Keratinocyte (primary cell): ENCODE results near the gene EIF3L. TPM values are rescaled to one million over a fixed set of nuclear protein-coding genes. Genes with fewer than 3 reads are reported as not detected.

Experiments
- DNase-seq: peaks from one replicate; pipeline ENCODE4 v3.0.0-alpha.2; 2011; ENCODE audit warnings: low read depth, missing footprints, low spot score
- FAIRE-seq: peaks from 2 replicates; lab custom pipeline; 2011; peaks lifted over from hg19 to GRCh38; lab: Jason Lieb, UNC
- H2AFZ ChIP-seq: 2 replicates; pipeline ENCODE4 v1.6.0; 2012; ENCODE audit warnings: low read length, control low read depth, inconsistent platforms; ENCODE audit not compliant: control insufficient read depth
- H3K27ac ChIP-seq: 2 replicates; pipeline ENCODE4 v1.5.1; 2011; ENCODE audit warnings: low read length; ENCODE audit not compliant: control insufficient read depth, insufficient read depth
- H3K27me3 ChIP-seq: 3 replicates; pipeline ENCODE4 v1.6.0; 2011; ENCODE audit warnings: low read length; ENCODE audit not compliant: control insufficient read depth, insufficient read depth; ENCODE audit errors: extremely low read depth
- H3K36me3 ChIP-seq, 2 experiments: 2 replicates in 1 of 2; 3 replicates in 1 of 2; pipeline ENCODE4 v1.5.1; 2011; ENCODE audit warnings: low read length in 2 of 2, mild to moderate bottlenecking in 1 of 2; ENCODE audit not compliant: control insufficient read depth in 2 of 2, insufficient read depth in 2 of 2; ENCODE audit errors: extremely low read depth in 1 of 2
- H3K4me1 ChIP-seq: 3 replicates; pipeline ENCODE4 v1.5.1; 2011; ENCODE audit warnings: low read length; ENCODE audit not compliant: control insufficient read depth, insufficient read depth; ENCODE audit errors: extremely low read depth
- H3K4me2 ChIP-seq: 3 replicates; pipeline ENCODE4 v1.6.0; 2011; ENCODE audit warnings: low read depth, low read length; ENCODE audit not compliant: control insufficient read depth, insufficient read depth; ENCODE audit errors: extremely low read depth
- H3K4me3 ChIP-seq, 3 experiments: fragments of 200-600 bp in 1 of 3; sonication (generic) in 1 of 3; 2 replicates in 2 of 3; 3 replicates in 1 of 3; pipeline ENCODE4 v1.5.1; 2011 to 2016; ENCODE audit warnings: low read length in 3 of 3, mild to moderate bottlenecking in 3 of 3, control low read depth in 2 of 3, inconsistent platforms in 1 of 3, low read depth in 1 of 3, mixed read lengths in 1 of 3, mixed run types in 1 of 3, moderate library complexity in 1 of 3; ENCODE audit not compliant: control insufficient read depth in 2 of 3, insufficient read depth in 2 of 3; ENCODE audit errors: extremely low read depth in 1 of 3
- H3K79me2 ChIP-seq: 2 replicates; pipeline ENCODE4 v1.6.0; 2012; ENCODE audit warnings: low read length; ENCODE audit not compliant: control insufficient read depth, insufficient read depth
- H3K9ac ChIP-seq: 3 replicates; pipeline ENCODE4 v1.6.0; 2011; ENCODE audit warnings: low read length; ENCODE audit not compliant: control insufficient read depth, insufficient read depth; ENCODE audit errors: extremely low read depth
- H3K9me1 ChIP-seq: 3 replicates; pipeline ENCODE4 v1.6.0; 2011; ENCODE audit warnings: low read length; ENCODE audit not compliant: control insufficient read depth, insufficient read depth; ENCODE audit errors: extremely low read depth
- H3K9me3 ChIP-seq: 2 replicates; pipeline ENCODE4 v1.5.1; 2012; ENCODE audit warnings: low read depth, low read length; ENCODE audit not compliant: control insufficient read depth
- H4K20me1 ChIP-seq: 3 replicates; pipeline ENCODE4 v1.6.0; 2011; ENCODE audit warnings: low read length; ENCODE audit not compliant: control insufficient read depth, insufficient read depth; ENCODE audit errors: extremely low read depth
- CTCF ChIP-seq, 3 experiments: IDR thresholded peaks in 1 of 3; conservative IDR thresholded peaks in 1 of 3; optimal IDR thresholded peaks in 1 of 3; 2 replicates in 2 of 3; 3 replicates in 1 of 3; pipeline versions ENCODE3 to v1.5.1; 2011; ENCODE audit warnings: low read length in 3 of 3, mild to moderate bottlenecking in 3 of 3, moderate library complexity in 2 of 3, control low read depth in 1 of 3, inconsistent platforms in 1 of 3; ENCODE audit not compliant: insufficient read depth in 2 of 3; ENCODE audit errors: extremely low read depth in 1 of 3
- EZH2 ChIP-seq: IDR thresholded peaks from one replicate; pipeline ENCODE4 v1.6.1; 2012; ENCODE audit warnings: inconsistent platforms, mild to moderate bottlenecking, low read length, moderate library complexity
- dilution Hi-C: fragments of 300-500 bp; cut with MboI; formaldehyde crosslinking; loops from one replicate; pipeline ENCODE4 v1.7.0; 2020; ENCODE audit warnings: low sequenced_read_pairs; ENCODE audit not compliant: extremely low pct_ligation_motif_present
- polyA plus RNA-seq, 5 experiments: library from polyadenylated mRNA; depleted of rRNA in 3 of 5; stranded (reverse) in 3 of 5; stranded (forward) in 1 of 5; unstranded in 1 of 5; fragments of >200 nt; gene quantifications; 1 replicate in 1 of 5; 2 replicates in 3 of 5; 3 replicates in 1 of 5; pipeline versions ENCODE4 v1.2.1 to v1.2.3, GENCODE V29; 2011 to 2012; ENCODE audit warnings: missing spikeins in 2 of 5, low read depth in 1 of 5, low replicate concordance in 1 of 5

EIF3L gene
- polyA plus RNA-seq, 1 donor (not counting 4 experiments of a cell fraction or from before 2014, with no cell fraction given): 639 TPM

GRCh38 chr22:37823134-37823985 lies 25.9 kb upstream of the EIF3L start, which contains the start of gene GALR3:
Gene GALR3, plus strand, starts transcription at chr22:37823382. Its CDS starts 25 bp downstream, at chr22:37823407.
- peaks cover 0 to 3% of the 10 kb centered on the region in 2 experiments for H3K36me3 ChIP-seq
- TF ChIP-seq CTCF (optimal IDR thresholded peaks at IDR 0.05 in 1 of 3, IDR thresholded peaks at IDR 0.05 in 1 of 3, conservative IDR thresholded peaks at IDR 0.05 in 1 of 3; ENCODE audit: extremely low read depth in 1 of 3, insufficient read depth in 2 of 3, low read length in 3 of 3): no peak
- dilution Hi-C loops: no loop called here
- no peak for FAIRE-seq
- H3K4me2 ChIP-seq: peak within 1 kb of the TSS; percentile 39
- no peak for DNase-seq
- H3K9me3 ChIP-seq: no peaks in the 10 kb centered on the region
- H3K4me1 ChIP-seq: peaks cover 8% of the 10 kb centered on the region
- H3K27me3 ChIP-seq: peaks cover 30% of the 10 kb centered on the region
- H3K9ac ChIP-seq: no peak within 1 kb of the TSS
- no peak within 1 kb of the TSS for H2AFZ ChIP-seq
- no peaks in the 10 kb centered on the region for H3K9me1 ChIP-seq
- H4K20me1 ChIP-seq: no peaks in the 10 kb centered on the region
- H3K4me3 ChIP-seq: no peak within 1 kb of the TSS
- no peak within 1 kb of the TSS for H3K27ac ChIP-seq
- H3K79me2 ChIP-seq: no peaks in the 10 kb centered on the region

GRCh38 chr22:37824674-37825641 lies 24.3 kb upstream of the EIF3L start:
- dilution Hi-C loops: no loop called here
- Histone ChIP-seq H3K27me3 (peaks cover 22% of the 10 kb centered on the region), H3K36me3 (peaks cover 2 to 3% of the 10 kb centered on the region in 2 experiments), H2AFZ (peak overlapping the region; percentile 43), H3K9ac (no peak overlapping the region), H3K79me2 (no peaks in the 10 kb centered on the region), H3K9me1 (no peaks in the 10 kb centered on the region), H3K4me3 (peak overlapping the region in 1 of 3 experiments; percentile 26), H3K4me2 (peak overlapping the region; percentile 39), H3K9me3 (no peaks in the 10 kb centered on the region), H3K4me1 (no peaks in the 10 kb centered on the region), H4K20me1 (no peaks in the 10 kb centered on the region), H3K27ac (no peak overlapping the region)
- DNase-seq (no peak), FAIRE-seq (no peak)
- TF ChIP-seq CTCF (optimal IDR thresholded peaks at IDR 0.05 in 1 of 3, IDR thresholded peaks at IDR 0.05 in 1 of 3, conservative IDR thresholded peaks at IDR 0.05 in 1 of 3; ENCODE audit: extremely low read depth in 1 of 3, insufficient read depth in 2 of 3, low read length in 3 of 3) (peak in 1 of 3 experiments; percentile 40), EZH2 (no peak)
